Body of pancreas (tissue), 4 donors: ENCODE results near the gene PCK2. TPM values are rescaled to one million over a fixed set of nuclear protein-coding genes. Genes with fewer than 3 reads are reported as not detected.
A peak's percentile ranks its signal among the peaks of the same experiment; 100 is the strongest.

ENCODE experiments used
- ATAC-seq: fragments of 150-250 bp; one replicate; pipeline ENCODE4 v1.9.1; 2016
- DNase-seq, 4 donors: peaks; one replicate each; pipeline ENCODE4 v3.0.0-alpha.2; 2019
- H3K27ac ChIP-seq, 4 donors: fragments of 200-600 bp; sonication (generic); 1 replicate in 3 of 4; 2 replicates in 1 of 4; pipeline versions ENCODE4 v1.5.1 to v1.6.1; 2016 to 2019; ENCODE audit warnings: mild to moderate bottlenecking in 1 of 4, mixed read lengths in 1 of 4, moderate library complexity in 1 of 4
- H3K27me3 ChIP-seq, 2 donors: fragments of 200-600 bp; sonication (generic); one replicate each; pipeline ENCODE4 v1.6.0; 2016; ENCODE audit warnings: mild to moderate bottlenecking in 1 of 2
- H3K36me3 ChIP-seq, 2 donors: fragments of 200-600 bp; sonication (generic); replicated peaks in 1 of 2; 2 replicates each; pipeline ENCODE4 v1.5.1; 2016; ENCODE audit warnings: low read depth in 2 of 2; ENCODE audit not compliant: insufficient read depth in 1 of 2
- H3K4me1 ChIP-seq: fragments of 200-600 bp; sonication (generic); one replicate; pipeline ENCODE4 v1.6.0; 2016
- H3K4me3 ChIP-seq, 2 donors: fragments of 200-600 bp; sonication (generic); 1 replicate in 1 of 2; 2 replicates in 1 of 2; pipeline ENCODE4 v1.5.1; 2016 to 2019
- H3K9me3 ChIP-seq, 3 donors: fragments of 200-600 bp; sonication (generic); 1 replicate in 2 of 3; 2 replicates in 1 of 3; pipeline ENCODE4 v1.5.1; 2016
- POLR2A ChIP-seq, 3 donors: fragments of 450-650 bp; IDR thresholded peaks; one replicate each; pipeline ENCODE4 v1.6.1; 2016; ENCODE audit warnings: antibody characterized with exemption in 3 of 3, mild to moderate bottlenecking in 2 of 3
- WGBS, 2 donors: methylation state at CpG; one replicate each; pipeline ENCODE4 v1.1.5; 2017; 5-methylcytosine and 5-hydroxymethylcytosine counted together
- intact Hi-C: fragments of 100-400 bp; cut with DNase I; formaldehyde crosslinking; loops from one replicate; pipeline ENCODE4 v1.15.1; 2023
- total RNA-seq, 2 donors: library from RNA; depleted of rRNA; stranded (reverse); fragments of >200 nt; gene quantifications; one replicate each; pipeline ENCODE4 v1.1.0, GENCODE V29; 2016
- TF ChIP-seq, protein P1 (sequence below), 7 experiments: fragments of 450-650 bp in 4 of 7; fragments of 200-600 bp in 3 of 7; sonication (generic) in 3 of 7; IDR thresholded peaks; one replicate each; pipeline ENCODE4 v1.5.1; 2016 to 2019; ENCODE audit warnings: antibody characterized with exemption in 7 of 7

PCK2 gene
- total RNA-seq, 2 donors from 2014 or later = 20.4 to 29.8 TPM

DNA sequence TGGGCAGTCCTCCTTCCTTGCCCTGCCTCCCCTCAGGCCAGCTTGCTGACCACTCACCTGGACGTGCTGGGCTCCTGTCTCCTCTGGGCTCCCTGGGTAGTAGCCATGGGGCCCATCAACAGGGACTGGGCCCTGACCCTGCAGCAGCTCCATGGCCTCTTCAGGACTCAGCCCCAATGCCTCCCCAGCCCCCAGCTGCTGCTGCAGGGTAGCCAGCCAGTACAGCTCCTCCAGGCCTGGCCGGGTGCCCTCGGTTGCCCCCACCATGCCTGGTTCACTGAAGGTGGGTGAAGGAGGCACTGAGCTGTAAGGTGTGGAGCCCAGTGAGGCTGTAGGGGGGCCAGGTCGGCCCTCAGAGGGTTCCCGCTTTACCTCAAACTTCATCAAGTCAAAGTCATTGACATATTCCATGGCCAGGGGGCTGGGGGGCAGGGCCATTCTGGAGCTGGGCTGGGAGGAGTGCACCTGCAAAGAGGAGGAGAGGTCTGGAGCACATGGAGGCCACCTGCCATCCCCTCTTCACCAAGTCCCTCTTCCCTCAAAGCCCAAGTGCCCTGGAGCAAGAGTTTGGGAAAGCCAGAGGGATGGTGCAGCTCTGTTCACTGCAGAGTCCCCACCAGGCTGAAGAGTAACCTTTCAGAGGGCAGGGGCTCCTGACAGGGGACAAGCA lies 11.6 kb upstream of the PCK2 start:
- H3K36me3 ChIP-seq = no peaks in the 10 kb centered on the region
- no peaks in the 10 kb centered on the region for H3K9me3 ChIP-seq
- intact Hi-C loops = no loop called here
- TF ChIP-seq, protein P1, sequence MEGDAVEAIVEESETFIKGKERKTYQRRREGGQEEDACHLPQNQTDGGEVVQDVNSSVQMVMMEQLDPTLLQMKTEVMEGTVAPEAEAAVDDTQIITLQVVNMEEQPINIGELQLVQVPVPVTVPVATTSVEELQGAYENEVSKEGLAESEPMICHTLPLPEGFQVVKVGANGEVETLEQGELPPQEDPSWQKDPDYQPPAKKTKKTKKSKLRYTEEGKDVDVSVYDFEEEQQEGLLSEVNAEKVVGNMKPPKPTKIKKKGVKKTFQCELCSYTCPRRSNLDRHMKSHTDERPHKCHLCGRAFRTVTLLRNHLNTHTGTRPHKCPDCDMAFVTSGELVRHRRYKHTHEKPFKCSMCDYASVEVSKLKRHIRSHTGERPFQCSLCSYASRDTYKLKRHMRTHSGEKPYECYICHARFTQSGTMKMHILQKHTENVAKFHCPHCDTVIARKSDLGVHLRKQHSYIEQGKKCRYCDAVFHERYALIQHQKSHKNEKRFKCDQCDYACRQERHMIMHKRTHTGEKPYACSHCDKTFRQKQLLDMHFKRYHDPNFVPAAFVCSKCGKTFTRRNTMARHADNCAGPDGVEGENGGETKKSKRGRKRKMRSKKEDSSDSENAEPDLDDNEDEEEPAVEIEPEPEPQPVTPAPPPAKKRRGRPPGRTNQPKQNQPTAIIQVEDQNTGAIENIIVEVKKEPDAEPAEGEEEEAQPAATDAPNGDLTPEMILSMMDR (IDR thresholded peaks at IDR 0.05) = no peak
- TF ChIP-seq POLR2A (IDR thresholded peaks at IDR 0.05) = no peak
- 89 to 97% methylated on average over 3 to 5 of the region's 5 CpGs for WGBS, 2 donors
- peak overlapping the region in 1 of 4 donors; percentile 83 for H3K27ac ChIP-seq
- ATAC-seq = no peak
- H3K27me3 ChIP-seq = no peaks in the 10 kb centered on the region
- peaks cover 16% of the 10 kb centered on the region for H3K4me1 ChIP-seq
- no peak overlapping the region for H3K4me3 ChIP-seq
- peak in 1 of 4 donors; percentile 9 for DNase-seq

DNA sequence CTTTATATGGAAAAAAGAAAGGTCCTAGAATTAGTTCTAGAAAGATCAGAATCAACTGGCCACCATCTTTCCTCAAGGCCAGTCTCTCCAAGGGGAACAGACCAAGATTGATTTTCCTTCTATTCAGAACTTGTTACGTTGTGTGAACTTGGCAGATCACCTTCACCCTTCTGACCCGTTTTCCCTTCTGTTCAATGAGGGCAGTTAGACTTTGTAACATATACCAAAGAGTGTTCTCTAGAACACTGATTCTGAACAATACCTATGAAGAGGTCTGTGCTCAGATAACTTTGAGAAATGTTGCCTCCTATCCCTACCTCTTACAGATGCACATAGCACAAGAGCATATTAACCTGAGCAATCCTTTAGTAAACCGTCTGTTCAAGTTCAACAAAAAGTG lies 10.6 kb upstream of the PCK2 start:
- Histone ChIP-seq H3K36me3 (no peaks in the 10 kb centered on the region), H3K9me3 (no peaks in the 10 kb centered on the region), H3K4me1 (peaks cover 16% of the 10 kb centered on the region), H3K27ac (no peak overlapping the region), H3K4me3 (no peak overlapping the region), H3K27me3 (no peaks in the 10 kb centered on the region)
- intact Hi-C loops = no loop called here
- TF ChIP-seq, protein P1 (IDR thresholded peaks at IDR 0.05) = no peak
- TF ChIP-seq POLR2A (IDR thresholded peaks at IDR 0.05) = no peak
- ATAC-seq = no peak
- 61 to 69% methylated on average over 3 of the region's 3 CpGs for WGBS, 2 donors
- DNase-seq = no peak

DNA sequence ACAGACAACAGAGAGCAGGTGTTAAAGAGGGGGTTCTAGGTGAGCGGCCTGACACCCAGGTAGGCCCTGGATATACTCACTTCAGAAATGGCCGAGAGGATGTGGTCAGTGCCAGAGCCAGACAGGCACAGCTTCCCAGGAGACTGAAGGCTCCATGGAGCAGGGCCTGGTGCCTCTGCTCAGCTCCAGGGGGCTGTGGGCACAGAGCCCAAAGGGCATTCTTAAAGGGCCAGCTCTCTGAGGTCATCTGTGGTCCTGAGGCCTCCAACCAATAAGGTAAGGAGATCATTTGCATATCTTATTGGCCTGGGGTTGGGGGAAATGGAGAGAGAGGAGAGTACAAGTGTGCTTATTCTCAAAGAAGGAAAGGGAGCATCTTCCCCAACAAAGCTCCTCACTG lies 9.7 kb upstream of the PCK2 start:
- 89 to 93% methylated on average over 2 of the region's 2 CpGs for WGBS, 2 donors
- H3K27ac ChIP-seq = no peak overlapping the region

DNA sequence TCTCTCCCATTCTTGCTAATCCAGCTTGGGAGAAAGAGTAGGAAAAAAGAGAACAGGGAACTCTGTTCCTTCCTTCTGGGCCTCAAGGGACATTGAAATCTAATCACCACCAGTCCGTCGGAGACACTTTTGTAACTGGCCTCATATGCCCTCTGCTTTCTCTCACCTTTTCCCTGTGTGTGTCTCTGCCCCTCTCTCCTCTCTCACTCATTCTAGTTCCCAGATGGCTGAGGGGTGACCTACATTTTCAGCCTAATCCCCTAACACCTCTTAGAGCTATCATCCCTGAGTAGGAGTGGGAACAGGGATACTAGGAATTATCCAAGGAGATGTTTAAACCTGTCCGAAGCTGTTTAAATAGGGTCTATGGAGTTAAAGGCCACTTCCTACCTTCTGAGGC lies 8.9 kb upstream of the PCK2 start:
- no peak for ATAC-seq
- 86 to 92% methylated on average over 3 of the region's 3 CpGs for WGBS, 2 donors
- intact Hi-C loops = no loop called here
- DNase-seq = no peak
- Histone ChIP-seq H3K4me1 (peaks cover 14% of the 10 kb centered on the region), H3K9me3 (no peaks in the 10 kb centered on the region), H3K4me3 (no peak overlapping the region), H3K27me3 (no peaks in the 10 kb centered on the region), H3K36me3 (no peaks in the 10 kb centered on the region), H3K27ac (no peak overlapping the region)
- TF ChIP-seq, protein P1 (IDR thresholded peaks at IDR 0.05) = no peak
- TF ChIP-seq POLR2A (IDR thresholded peaks at IDR 0.05) = no peak

More for the DNA sequence above, 9.7 kb upstream of the PCK2 start:
- Histone ChIP-seq H3K36me3 (no peaks in the 10 kb centered on the region), H3K27me3 (no peaks in the 10 kb centered on the region), H3K9me3 (no peaks in the 10 kb centered on the region), H3K4me3 (no peak overlapping the region), H3K4me1 (peaks cover 16% of the 10 kb centered on the region)
- TF ChIP-seq, protein P1 (IDR thresholded peaks at IDR 0.05) = no peak
- intact Hi-C loops = no loop called here
- DNase-seq (no peak), ATAC-seq (no peak)
